CD4-positive, alpha-beta T cell treated with Interleukin-6 for 4 hours (primary cell): ENCODE results near the gene CRACR2A.

Source experiments
- DNase-seq: peaks from one replicate; pipeline ENCODE4 v3.0.0-alpha.2; 2020; ENCODE audit warnings: mixed read lengths

CRACR2A gene, protein sequence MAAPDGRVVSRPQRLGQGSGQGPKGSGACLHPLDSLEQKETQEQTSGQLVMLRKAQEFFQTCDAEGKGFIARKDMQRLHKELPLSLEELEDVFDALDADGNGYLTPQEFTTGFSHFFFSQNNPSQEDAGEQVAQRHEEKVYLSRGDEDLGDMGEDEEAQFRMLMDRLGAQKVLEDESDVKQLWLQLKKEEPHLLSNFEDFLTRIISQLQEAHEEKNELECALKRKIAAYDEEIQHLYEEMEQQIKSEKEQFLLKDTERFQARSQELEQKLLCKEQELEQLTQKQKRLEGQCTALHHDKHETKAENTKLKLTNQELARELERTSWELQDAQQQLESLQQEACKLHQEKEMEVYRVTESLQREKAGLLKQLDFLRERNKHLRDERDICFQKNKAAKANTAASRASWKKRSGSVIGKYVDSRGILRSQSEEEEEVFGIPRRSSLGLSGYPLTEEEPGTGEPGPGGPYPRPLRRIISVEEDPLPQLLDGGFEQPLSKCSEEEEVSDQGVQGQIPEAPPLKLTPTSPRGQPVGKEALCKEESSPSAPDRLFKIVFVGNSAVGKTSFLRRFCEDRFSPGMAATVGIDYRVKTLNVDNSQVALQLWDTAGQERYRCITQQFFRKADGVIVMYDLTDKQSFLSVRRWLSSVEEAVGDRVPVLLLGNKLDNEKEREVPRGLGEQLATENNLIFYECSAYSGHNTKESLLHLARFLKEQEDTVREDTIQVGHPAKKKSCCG

DNA sequence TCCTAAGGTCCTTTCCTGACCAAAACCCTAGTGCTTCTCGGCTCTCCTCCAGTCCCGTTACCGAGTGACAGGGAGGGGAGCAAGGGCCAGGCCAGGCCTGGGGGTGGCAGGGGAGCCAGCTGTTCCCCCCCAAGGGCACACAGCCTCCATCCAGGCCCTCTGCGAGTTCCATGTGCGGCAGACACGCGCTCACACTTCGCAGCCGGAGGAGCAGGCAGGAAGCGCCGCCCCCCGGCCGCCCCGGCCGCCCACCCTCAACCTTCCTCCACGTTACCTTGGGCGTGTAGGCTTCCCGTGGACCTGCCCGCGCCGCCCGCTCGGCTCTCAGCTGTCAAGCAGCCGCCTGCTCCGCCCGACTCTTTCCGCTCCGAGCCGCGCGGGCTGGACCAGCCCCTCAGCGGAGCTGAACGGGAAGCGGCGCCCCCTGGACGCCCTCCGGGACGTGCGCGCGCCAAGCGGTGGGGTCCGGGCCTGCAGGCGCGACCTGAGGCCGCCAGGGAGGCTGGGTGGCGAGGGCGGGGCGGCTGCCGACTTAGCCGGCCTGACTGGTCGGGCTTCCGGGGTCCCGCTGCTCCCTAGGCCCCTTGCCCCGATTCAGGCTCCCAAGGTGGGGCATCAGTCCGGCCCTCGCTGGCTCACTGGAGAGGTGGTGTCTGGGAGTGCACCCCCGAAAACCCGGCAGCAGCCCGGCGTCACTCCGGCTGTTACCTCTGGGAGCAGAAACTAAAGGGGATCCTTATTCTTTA is at the start of gene CRACR2A:
CRACR2A (minus strand) TSS at position 369 of the 746 bp plus-strand sequence. CDS start 56,110 bp downstream, outside the sequence.
- DNase-seq, result peak; percentile 87

DNA sequence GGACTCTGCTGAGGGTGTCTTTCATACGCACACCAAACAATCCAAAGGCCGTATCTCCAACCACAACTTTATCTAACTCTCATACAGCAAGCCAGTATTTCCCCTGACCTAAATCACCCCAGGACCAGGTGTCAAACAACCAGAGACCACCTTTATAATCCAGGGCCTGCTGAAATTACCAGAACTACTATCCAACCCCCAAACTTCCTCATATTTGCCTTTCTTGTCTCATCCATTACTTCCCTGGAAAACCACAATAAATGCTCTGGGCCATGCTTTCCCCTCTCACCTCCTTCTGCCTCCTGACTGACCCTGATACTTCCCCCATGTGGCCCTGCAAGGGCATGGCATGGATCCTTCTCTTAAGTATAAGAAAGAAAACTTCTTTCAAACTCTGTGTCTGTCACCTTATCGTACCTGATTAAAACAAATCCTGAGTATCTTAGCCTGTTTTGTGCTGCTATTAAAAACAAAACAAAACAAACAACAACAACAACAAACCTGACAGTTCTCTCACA is 44.7 kb upstream of the CRACR2A start:
- DNase-seq, result no peak

DNA sequence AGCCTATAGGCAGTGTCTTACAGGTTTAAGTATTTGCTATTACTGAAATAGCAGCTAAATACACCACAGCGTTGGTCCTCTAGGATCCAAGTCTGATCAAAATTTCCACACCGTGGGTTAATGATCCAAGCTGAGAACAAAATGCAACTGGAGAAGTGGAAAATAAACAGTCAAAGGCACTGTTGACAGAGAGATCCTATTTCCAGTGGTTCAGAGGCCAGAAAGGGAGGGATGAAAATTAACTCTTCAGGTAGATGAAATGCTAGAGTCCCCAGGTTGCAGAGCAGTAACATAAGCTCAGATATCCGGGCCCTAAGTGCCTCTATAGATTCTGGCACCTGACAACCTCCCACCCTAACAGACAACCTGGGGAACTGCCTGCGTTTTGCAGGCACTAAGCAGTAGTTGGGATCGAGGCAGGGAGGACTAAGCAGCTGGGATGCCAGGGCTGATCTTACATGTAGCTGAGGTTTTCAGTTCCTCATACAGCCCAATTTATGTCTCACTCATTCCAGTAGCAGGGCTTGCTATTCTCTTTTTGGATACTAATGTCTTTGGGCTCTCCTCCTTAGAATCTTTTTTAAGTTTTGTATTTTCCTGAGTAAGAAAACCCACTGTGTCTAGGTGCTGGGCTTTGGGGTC is 42.7 kb upstream of the CRACR2A start:
- DNase-seq, result no peak

DNA sequence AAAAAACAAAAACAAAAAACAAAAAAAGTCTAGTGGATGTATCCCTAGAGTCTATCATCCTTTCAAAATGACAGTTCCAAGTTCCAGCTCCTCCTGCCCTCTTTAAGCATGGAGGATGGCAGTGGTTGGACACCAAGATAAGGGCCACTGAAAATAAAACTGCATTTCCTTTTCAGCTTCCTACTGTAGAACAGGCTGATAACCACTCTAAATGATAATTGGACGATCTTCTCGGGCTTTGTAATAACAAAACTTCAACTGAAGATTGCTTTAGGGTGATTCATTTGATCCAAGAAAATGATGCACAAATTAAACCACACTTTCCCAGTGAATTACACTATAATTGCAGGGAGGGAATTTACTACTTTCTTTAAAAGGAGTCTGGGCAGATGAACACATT is 42.2 kb upstream of the CRACR2A start:
- no peak for DNase-seq

DNA sequence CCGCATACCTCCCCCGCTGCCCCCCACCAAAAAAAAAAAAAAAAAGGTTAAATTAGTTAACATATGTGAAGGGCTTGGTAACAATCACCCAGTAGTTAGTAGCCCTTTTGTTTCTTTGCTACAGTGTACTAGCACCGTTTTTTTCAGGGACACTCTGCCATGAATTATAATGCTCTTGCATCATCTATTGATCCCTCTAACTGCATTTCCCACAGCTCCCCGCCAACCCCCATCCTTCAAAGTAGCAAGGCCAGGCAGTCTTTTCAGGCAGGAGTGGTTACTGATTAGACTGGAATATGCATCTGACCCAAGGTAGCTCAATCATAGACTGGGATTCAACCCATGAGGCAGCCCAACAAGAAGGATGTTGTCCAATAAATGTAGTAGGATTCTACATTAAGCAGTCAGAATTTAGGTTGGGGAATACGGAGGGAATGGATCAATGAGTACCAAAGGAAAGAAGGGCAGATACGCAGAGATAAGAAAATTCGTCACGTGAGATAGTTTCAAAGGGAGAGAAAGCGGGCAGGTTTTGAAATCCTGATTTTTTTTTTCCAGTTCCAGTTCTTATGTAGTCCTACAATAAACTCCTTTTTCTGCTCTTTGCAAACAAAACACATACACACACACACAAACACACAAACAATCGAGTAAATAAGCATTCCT is 39.8 kb upstream of the CRACR2A start:
- no peak for DNase-seq

DNA sequence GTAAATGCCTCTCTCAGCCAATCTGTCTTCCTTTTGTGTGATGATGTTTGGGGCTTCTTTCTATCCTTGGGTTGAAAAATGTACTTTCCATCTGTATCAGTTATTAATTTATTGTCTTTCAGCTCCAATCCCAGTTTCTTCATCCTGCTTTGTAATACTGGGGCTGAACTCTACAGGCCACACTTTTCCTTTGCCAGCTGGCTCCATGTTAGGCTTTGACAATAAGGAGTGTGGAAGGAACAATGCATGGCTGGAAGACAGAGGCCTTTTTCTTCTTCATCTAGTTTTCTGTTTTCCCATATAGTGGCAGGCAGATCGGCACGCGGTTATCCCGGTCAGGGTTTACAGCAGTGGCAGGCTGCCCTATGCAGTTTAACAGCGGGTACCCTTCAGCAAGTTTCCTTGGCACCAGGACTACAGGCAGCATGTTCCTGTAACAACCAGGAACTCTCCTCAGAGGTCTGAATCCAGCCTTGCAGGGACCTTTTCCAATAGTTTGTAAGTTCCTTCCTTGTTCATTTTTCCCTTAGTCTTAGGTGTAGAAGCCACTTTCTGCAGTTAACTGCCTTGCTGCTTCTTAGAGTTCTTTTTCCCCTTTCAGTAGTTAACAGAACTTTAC is 38.5 kb upstream of the CRACR2A start:
- DNase-seq, result no peak

DNA sequence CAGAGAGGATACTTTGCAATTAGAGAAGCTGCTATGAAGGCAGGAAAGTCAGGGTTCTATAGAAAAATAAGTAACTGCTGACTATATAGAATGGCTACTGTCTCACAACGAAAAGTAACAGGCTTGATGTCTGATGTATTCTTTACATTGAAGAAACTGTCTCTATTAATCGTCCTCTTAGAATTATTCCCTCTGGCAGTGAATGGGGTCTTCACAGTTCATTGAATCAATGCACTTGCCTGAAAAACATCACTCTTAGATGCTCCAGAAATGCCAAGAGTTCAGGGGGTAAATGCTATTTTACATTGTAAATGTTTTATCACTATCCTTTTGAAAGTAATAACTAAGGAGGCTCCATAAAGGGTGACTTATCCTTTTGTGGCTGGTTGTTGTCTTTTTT is 37.7 kb upstream of the CRACR2A start:
- DNase-seq, result no peak

DNA sequence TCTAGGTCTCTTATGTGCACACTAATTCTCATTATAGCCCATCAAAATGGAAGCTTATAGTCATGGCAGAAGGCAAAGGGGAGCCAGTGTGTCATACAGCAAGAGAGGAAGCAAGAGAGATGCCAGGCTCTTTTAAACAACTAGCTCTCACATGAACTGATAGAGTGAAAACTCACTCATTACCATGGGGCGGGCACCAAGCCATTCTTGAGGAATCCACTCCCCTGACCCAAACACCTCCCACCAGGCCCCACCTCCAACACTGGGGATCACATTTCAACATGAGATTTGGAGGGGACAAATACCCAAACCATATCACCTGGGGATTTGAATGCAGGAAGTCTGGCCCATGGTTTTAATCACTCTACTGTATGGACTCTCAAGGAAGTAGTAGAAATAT is 36.9 kb upstream of the CRACR2A start:
- DNase-seq, result no peak

DNA sequence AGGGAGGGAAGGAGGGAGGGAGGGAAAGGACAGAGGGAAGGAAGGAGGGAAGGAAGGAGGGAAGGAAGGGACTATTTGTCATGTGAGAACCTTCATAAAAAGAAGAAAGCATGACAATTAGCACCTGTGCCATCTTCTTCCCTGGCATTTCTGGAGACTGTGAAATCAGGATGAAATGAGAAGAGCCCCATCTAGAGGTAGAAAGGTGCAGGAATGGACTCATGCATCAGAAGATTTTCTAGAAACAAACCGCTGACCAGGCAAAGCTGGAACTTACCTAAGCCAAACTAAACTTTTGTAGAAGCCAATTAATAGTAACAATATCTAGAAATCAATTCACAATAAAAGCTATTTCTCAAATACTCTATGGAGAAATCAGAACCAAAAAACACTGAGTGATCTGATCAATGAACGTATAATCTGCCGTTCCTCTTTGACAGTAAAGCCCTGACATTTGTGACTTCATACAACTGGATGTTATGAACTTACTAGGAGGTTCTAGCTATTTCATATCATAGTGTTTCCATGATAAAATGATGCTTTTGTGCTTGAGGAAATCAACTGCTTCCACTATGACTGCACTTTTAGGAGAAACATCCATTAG is 24.4 kb upstream of the CRACR2A start:
- DNase-seq, result peak; percentile 31

DNA sequence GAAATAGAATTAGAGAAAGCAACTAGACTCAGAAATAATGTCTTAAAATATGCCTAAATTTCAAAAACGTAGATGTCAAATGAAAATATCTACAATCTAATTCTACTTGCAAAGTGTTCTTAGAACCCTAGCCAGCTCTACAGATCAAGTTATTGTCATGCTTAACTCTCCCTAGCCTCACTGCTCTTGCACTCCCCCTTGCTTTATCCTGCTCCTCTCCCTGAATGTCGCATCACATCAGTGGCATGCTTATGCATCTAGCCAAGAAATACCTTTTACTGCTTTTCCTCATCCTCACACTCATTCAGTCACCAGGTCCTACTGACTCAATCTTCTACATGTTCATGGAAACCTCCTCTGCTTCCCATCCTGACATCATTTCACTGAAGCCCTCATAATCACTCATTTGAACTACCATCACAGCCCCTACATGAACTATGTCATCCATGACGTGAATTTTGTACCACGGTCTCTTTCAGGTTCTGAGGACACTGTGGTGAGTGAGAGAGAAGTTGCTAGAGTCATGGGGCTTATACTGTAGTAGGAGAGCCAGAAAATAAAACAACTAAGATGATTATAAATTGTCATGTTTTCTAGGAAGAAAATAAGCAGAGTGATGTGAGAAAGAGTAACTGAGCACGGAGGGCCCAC is 22.6 kb upstream of the CRACR2A start:
- DNase-seq, result no peak

DNA sequence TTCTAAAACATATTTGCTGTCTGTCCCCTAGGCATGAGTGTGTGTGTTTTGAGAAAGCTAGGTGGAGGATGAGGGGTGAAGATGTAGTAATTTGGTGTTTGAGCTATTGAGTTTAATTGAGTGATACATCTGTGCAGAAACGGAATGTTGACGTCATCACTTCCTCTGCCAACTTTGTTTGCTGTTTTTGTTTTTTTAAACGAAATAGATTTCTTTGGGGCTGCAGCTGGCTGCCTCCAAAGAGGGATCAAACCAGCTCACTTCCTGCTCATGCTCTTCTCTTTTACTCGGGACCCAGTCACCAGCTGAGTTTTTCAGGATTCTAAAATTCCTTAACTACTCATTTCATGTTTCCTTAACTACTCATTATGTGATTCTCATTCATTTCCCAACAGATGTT is 19.5 kb upstream of the CRACR2A start:
- DNase-seq, result no peak

DNA sequence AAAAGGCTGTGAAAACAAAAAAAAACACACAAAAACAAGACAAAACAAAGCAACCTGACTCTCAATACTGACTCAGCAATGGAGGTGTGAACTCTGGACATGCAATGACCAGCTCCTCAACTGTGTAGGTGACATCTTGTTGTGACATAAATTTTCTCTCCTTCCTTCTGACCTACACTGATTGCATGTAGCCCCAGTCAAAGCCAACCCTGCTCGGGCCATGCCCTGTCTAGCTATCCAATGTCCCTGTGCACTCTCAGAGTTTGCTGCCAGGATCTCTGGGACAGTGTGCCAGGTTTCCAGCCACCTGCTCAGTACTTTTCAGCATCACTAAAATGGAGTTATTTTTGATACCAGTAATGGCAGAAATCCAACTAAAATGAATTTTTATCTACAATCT is 18.9 kb upstream of the CRACR2A start:
- no peak for DNase-seq

DNA sequence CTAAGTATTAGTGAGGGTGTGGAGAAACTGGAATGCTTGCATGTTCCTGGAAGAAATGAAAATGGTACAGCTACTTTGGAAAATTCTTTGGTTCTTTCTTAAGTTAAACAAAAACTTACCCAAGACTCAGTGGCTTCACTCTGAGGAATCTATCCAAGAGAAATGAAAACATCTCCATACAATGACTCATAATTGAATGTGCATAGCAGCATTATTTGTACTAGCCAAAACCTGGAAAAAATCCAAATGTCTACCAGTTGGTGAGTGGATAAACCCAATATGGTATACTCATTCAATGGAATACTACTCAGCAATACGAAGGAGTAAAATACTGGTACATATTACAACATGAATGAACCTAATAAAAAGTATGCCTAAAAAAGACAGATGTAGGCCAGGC is 18.0 kb upstream of the CRACR2A start:
- DNase-seq, result no peak

DNA sequence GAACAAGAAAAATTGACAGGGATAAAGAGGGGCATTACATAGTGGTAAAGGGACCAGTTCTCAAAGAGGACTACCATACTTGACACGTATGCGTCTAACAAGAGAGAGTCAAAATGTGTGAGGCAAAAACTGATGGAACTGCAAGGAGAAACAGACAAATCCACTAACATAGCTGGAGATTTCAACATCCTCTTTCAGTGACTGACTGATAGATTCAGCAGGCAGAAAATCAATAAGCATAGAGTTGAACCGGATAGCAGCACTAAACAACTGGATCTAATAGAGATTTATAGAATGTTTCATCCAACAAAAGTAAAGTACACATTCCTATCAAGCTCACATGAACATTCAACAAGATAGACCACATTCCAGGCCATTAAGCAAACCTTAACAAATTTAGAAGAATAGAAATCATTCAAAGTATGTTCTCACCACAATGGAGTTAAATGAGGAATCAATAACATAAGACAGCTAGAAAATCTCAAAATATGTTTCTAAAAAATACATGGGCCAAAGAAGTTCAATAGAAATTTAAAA is 16.1 kb upstream of the CRACR2A start:
- DNase-seq, result no peak

DNA sequence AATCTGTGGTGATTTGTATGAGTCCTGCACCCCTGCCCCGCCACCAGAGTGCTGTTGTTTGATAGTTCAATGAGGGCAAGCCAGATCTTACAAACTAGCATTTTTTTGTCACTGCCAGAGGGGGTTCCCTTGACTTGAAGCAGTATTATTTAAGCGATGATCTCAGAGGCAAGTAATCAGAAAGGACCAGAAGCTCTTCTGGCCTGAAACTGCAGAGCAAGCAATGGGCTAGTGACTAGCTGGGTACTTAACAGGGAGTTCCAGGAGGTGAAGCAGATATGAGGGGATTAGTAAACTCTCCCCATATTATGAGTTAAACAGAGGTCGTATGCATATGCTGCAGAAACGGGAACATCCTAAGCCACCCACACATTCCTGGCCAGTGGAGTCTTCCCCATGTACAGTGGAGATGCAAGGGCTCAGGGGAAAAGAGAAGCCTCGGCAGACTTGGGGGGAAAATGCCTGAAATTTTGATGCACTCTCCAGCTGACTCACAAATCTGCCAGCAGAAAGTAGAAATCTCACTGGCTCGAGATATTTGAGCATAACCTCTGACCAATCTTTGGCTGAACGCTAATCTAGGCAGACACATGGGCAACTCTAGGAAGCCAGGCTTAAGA is 8.3 kb upstream of the CRACR2A start:
- DNase-seq, result no peak

DNA sequence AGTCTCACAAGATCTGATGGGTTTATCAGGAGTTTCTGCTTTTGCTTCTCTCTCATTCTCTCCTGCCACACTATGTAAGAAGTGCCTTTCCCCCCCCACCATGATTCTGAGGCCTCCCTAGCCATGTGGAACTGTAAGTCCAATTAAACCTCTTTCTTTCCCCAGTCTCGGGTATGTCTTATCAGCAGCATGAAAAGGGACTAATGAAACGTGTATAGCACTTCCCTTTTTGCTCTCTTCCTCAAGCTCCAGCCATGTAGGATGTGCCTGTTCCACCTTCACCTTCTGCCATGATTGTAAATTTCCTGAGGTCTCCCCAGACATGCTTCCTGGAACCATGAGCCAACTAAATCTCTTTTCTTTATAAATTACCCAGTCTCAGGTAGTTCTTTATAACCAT is 7.0 kb upstream of the CRACR2A start:
- no peak for DNase-seq

DNA sequence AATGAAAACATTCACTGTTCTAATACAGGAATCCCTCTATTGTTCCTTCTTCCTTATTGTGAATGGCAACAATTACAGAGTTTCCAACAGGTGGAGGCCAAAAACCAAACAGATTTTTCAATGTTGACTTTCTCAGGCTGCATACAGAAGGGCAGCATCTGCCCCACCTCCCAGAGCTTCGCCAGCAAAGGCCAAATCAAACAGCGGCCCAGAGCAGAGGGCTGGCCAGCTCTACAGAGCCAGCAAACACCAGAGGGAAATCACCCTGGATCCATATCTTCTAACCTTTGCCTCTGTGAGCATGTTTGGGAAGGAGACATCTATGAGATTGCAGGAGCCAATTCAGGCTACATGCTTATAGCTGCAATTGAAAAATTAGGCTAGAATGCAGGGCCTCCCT is 4.4 kb upstream of the CRACR2A start:
- no peak for DNase-seq

DNA sequence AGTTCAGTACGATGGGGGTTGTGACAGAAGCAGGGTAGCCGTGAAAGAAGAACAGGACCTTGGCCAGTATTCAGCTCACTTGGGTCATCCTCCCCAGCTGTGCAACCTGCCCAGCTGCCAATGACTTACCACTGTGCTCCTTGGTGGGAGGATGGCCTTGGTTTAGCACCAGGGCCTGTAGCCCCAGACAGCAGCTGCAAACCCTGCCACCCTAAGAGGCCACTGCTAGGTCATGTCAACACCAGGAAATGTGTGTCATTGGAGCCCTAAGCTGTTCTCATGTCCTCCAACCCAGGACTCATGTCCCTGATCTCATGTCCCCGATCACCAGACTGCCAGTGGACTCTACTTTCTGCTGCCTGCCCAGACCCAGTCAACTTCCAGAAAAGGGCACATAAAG is 3.0 kb upstream of the CRACR2A start:
- DNase-seq, result no peak

DNA sequence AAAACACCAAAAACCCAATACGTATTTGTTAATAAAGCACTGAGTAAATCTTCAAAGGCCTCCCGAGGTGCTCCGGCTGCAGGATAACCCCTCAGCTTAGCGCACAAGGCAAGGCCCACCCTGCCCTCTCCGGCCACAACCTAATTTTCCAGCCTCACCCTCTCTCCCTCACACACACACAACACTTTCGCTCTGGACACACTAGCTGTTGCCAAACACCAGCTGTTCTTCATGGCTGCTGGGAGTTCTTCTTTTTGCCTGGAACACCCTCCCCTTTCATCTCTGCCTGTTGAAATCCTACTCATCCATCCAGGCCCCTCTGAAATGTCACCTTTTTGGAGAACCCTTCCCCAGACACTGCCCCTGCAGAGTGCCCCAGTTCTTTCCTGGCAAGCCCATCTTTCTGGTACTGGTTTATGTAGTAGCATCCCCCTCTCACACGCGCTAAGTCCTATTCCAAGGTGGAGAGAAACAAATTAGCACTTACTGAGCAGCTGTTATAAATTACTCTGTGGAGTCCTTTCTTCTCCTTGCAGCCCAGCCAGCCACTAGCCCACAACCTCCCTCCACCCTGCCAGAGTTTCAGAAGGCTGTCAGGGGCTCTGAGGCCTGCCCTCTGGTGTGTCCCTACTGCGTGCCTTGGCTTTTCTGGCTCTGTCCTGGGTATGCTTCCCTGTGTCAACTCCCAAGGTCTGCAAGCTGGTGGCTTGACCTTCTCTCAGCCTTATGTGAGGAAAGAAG is 805 bp upstream of the CRACR2A start:
- DNase-seq, result peak; percentile 9
